Tibial nerve (tissue), 4 donors: ENCODE results near the gene TAS2R46. TPM values are rescaled to one million over a fixed set of nuclear protein-coding genes. Genes with fewer than 3 reads are reported as not detected.

ENCODE experiments used
- DNase-seq, 2 donors: peaks; one replicate each; pipeline ENCODE4 v3.0.0-alpha.2; 2019; ENCODE audit warnings: low spot score in 2 of 2
- H3K27ac ChIP-seq, 4 donors: fragments of 200-600 bp; sonication (generic) in 3 of 4; one replicate each; pipeline ENCODE4 v1.5.1; 2017 to 2019; ENCODE audit warnings: mild to moderate bottlenecking in 1 of 4
- H3K27me3 ChIP-seq, 2 donors: fragments of 200-600 bp; sonication (generic) in 1 of 2; one replicate each; pipeline versions ENCODE4 v1.5.1 to v1.6.0; 2017 to 2019
- H3K36me3 ChIP-seq, 3 donors: fragments of 200-600 bp; sonication (generic); one replicate each; pipeline ENCODE4 v1.5.1; 2018 to 2019
- H3K4me1 ChIP-seq, 4 donors: fragments of 200-600 bp; sonication (generic) in 3 of 4; one replicate each; pipeline ENCODE4 v1.5.1; 2017 to 2019
- H3K4me3 ChIP-seq, 4 donors: fragments of 200-600 bp; sonication (generic) in 3 of 4; one replicate each; pipeline ENCODE4 v1.5.1; 2017 to 2019; ENCODE audit warnings: mild to moderate bottlenecking in 1 of 4, moderate library complexity in 1 of 4
- H3K9me3 ChIP-seq, 4 donors: fragments of 200-600 bp; sonication (generic) in 3 of 4; one replicate each; pipeline ENCODE4 v1.5.1; 2017 to 2019
- EP300 ChIP-seq, 2 donors: sonication (generic); formaldehyde crosslinking; IDR thresholded peaks; one replicate each; pipeline ENCODE4 v1.6.1; 2017; ENCODE audit warnings: antibody characterized with exemption in 2 of 2, mild to moderate bottlenecking in 1 of 2
- POLR2A ChIP-seq, 2 donors: fragments of 450-650 bp; IDR thresholded peaks; one replicate each; pipeline ENCODE4 v1.6.1; 2017; ENCODE audit warnings: antibody characterized with exemption in 2 of 2, mild to moderate bottlenecking in 2 of 2, moderate library complexity in 2 of 2
- WGBS, 2 donors: methylation state at CpG; one replicate each; pipeline ENCODE4 v1.1.5; 2018; 5-methylcytosine and 5-hydroxymethylcytosine counted together
- small RNA-seq: library from RNA; depleted of rRNA; stranded (forward); fragments of <200 nt; gene quantifications from one replicate; pipeline ENCODE3, GENCODE V24; 2016
- total RNA-seq, 4 donors: library from RNA; depleted of rRNA; stranded (reverse); fragments of >200 nt; gene quantifications; one replicate each; pipeline ENCODE4 v1.1.0, GENCODE V29; 2016
- TF ChIP-seq, protein P1 (sequence below), 5 experiments: fragments of 200-600 bp in 3 of 5; fragments of 450-650 bp in 2 of 5; sonication (generic) in 3 of 5; IDR thresholded peaks; one replicate each; pipeline ENCODE4 v1.5.1; 2016 to 2019; ENCODE audit warnings: antibody characterized with exemption in 5 of 5, mild to moderate bottlenecking in 3 of 5, moderate library complexity in 2 of 5

Gene TAS2R46
- total RNA-seq, 4 donors from 2014 or later = 1.5 to 12.6 (median 1.8) TPM

DNA sequence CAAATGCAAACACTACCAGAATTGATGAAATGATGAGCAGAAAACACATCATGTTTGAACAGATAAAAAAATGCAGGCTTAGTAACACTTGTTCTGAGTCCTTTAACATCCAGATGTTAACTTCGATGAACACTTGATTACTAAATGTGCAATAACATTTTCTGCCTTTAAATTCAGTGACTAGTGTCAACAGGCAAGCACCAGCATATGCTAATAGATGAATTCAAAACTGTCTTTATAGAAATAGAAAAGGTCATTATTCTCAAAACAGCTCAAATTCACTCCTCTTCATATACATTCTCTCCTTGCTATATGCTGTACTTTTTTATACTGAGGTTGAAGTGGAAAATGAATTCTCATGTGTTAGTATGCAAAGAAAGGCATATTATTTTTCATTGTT lies 39.6 kb downstream of the TAS2R46 start, which contains the start of gene TAS2R19:
Gene TAS2R19 (minus strand): TSS at position 101 of the 400 bp plus-strand sequence. CDS start 49 bp downstream, at position 52.
- H3K27me3 ChIP-seq = no peaks in the 10 kb centered on the region

DNA sequence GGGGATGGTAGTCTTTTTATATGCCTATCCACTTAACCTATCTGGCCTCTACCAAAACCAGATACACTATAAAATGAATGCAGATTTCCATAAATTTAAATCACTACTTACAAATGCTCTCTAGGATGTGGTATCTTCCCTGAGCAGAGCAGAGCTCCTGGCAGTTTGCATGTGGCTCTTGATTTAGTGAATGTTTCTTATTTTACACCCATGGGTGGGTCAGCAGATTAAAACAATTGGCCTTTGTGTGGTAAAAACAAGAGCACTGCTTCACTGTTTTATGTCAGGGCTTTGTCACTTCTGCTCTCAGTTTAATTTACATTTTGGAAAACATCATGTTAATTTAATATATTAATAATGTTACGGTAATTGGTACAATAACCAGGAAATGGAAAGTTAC lies 45.2 kb downstream of the TAS2R46 start:
- Histone ChIP-seq H3K36me3 (no peaks in the 10 kb centered on the region), H3K4me1 (peaks cover 0 to 6% (median 3%) of the 10 kb centered on the region in 4 donors), H3K4me3 (no peak overlapping the region), H3K27ac (peak overlapping the region in 1 of 4 donors; percentile 8), H3K27me3 (no peaks in the 10 kb centered on the region), H3K9me3 (no peaks in the 10 kb centered on the region)
- DNase-seq = no peak
- no peak for TF ChIP-seq POLR2A (IDR thresholded peaks at IDR 0.05)
- no peak for TF ChIP-seq EP300 (IDR thresholded peaks at IDR 0.05)
- TF ChIP-seq, protein P1, sequence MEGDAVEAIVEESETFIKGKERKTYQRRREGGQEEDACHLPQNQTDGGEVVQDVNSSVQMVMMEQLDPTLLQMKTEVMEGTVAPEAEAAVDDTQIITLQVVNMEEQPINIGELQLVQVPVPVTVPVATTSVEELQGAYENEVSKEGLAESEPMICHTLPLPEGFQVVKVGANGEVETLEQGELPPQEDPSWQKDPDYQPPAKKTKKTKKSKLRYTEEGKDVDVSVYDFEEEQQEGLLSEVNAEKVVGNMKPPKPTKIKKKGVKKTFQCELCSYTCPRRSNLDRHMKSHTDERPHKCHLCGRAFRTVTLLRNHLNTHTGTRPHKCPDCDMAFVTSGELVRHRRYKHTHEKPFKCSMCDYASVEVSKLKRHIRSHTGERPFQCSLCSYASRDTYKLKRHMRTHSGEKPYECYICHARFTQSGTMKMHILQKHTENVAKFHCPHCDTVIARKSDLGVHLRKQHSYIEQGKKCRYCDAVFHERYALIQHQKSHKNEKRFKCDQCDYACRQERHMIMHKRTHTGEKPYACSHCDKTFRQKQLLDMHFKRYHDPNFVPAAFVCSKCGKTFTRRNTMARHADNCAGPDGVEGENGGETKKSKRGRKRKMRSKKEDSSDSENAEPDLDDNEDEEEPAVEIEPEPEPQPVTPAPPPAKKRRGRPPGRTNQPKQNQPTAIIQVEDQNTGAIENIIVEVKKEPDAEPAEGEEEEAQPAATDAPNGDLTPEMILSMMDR (IDR thresholded peaks at IDR 0.05) = no peak
- 24 to 59% methylated on average over 1 of the region's 1 CpG for WGBS, 2 donors

More for the DNA sequence above, 39.6 kb downstream of the TAS2R46 start, which contains the start of gene TAS2R19:
- no peak for DNase-seq
- Histone ChIP-seq H3K36me3 (peaks cover 0 to 21% (median 0%) of the 10 kb centered on the region in 3 donors), H3K4me1 (no peaks in the 10 kb centered on the region), H3K4me3 (no peak within 1 kb of the TSS), H3K27ac (no peak within 1 kb of the TSS), H3K9me3 (peaks cover 0 to 5% (median 0%) of the 10 kb centered on the region in 4 donors)
- TF ChIP-seq EP300 (IDR thresholded peaks at IDR 0.05) (no peak), POLR2A (IDR thresholded peaks at IDR 0.05) (no peak)
- TF ChIP-seq, protein P1 (IDR thresholded peaks at IDR 0.05) = no peak
- 67 to 68% methylated on average over 1 of the region's 1 CpG for WGBS, 2 donors

DNA sequence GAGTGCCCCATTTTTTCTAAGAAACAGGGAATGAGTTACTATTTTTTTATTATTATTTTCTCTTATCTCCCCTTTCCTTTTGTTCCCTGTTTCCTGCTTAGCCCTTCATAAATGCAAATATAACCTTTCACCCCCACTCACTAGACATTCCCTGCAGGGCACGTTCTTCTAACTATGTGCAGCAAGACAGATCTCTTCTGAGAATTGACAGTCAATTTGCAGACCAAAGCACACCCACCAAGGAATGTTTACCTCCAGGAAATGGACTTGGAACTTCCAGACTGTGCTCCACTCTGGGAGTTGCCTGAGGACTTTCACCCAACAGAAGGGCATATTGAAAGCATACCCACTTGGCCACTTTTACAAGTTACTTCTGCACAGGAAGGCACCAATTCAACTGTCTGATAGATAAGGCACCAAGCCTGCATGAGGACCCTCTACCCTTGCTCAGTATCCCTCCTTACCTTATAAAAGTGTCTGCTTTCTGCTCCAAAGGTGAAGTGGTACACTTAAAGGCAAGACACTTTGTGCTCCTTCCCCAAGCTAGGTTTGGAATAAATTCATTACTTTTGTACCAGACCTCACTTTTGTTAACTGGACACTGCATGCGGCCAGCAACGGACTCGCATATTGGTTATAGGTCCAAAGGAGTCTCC lies 46.2 kb downstream of the TAS2R46 start:
- DNase-seq = no peak
- Histone ChIP-seq H3K4me1 (peaks cover 0 to 6% (median 3%) of the 10 kb centered on the region in 4 donors), H3K9me3 (no peaks in the 10 kb centered on the region), H3K27me3 (no peaks in the 10 kb centered on the region), H3K27ac (no peak overlapping the region), H3K36me3 (no peaks in the 10 kb centered on the region), H3K4me3 (no peak overlapping the region)
- TF ChIP-seq, protein P1 (IDR thresholded peaks at IDR 0.05) = no peak
- TF ChIP-seq EP300 (IDR thresholded peaks at IDR 0.05) (no peak), POLR2A (IDR thresholded peaks at IDR 0.05) (no peak)
- WGBS, 2 donors = 81% methylated on average over 4 of the region's 4 CpGs

DNA sequence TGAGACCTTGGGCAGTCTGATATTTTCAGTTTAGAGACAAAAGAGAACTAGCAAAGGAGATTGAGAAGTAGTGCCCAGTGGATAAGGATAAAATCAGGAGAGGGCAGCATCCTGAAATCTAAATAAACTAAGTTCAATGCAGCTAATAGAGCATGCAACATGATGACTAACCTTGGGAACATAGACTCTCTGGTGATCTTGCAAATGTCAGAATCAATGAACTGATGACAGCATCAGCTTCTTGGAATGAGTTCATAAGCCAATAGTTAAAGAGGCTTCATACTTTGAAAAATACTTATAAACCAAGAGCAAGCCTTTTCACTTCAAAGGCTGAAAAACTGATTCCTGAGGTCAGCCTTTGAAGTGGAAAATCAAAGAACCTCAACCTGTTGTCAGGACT lies 47.9 kb downstream of the TAS2R46 start:
- H3K4me3 ChIP-seq = no peak overlapping the region
- DNase-seq = no peak
- no peaks in the 10 kb centered on the region for H3K36me3 ChIP-seq
- peaks cover 0 to 6% (median 3%) of the 10 kb centered on the region in 4 donors for H3K4me1 ChIP-seq
- TF ChIP-seq POLR2A (IDR thresholded peaks at IDR 0.05) = no peak
- TF ChIP-seq, protein P1 (IDR thresholded peaks at IDR 0.05) = no peak
- TF ChIP-seq EP300 (IDR thresholded peaks at IDR 0.05) = no peak
- no peak overlapping the region for H3K27ac ChIP-seq
- no peaks in the 10 kb centered on the region for H3K27me3 ChIP-seq
- no peaks in the 10 kb centered on the region for H3K9me3 ChIP-seq

Small RNA genes lying within 50 kb of the gene (small RNA-seq; reads per million reads assigned to genes)
- not detected for gene AC018630.1

Other genes with a start within 250 kb of the TAS2R46 start
- gene TAS2R10, start 235.9 kb downstream of the TAS2R46 start, total RNA-seq = 1 to 10 TPM in 2 of 4 donors, under 1 TPM in 1, not detected in 1; 0.59 to 1.7 (median 1.5) TPM
- gene PRR4, start 212.8 kb downstream of the TAS2R46 start, total RNA-seq = 10 to 100 TPM in 1 of 4 donors, 1 to 10 TPM in 3; 2.2 to 11.4 (median 6.2) TPM
- 10 to 100 TPM; 45.1 to 54.3 (median 52.4) TPM for gene PRH1, start 178.0 kb downstream of the TAS2R46 start, total RNA-seq
- 10 to 100 TPM in 1 of 4 donors, 1 to 10 TPM in 3; 1.8 to 11.6 (median 3.0) TPM for gene TAS2R13, start 152.7 kb downstream of the TAS2R46 start, total RNA-seq
- 10 to 100 TPM in 1 of 4 donors, 1 to 10 TPM in 1, not detected in 2; 2.0 to 14.4 TPM for gene PRH2, start 133.1 kb downstream of the TAS2R46 start, total RNA-seq
- gene TAS2R14, start 123.0 kb downstream of the TAS2R46 start, total RNA-seq = 1 to 10 TPM; 2.0 to 6.3 (median 5.8) TPM
- gene TAS2R50, start 75.4 kb downstream of the TAS2R46 start, total RNA-seq = 1 to 10 TPM in 3 of 4 donors, under 1 TPM in 1; 0.84 to 5.1 (median 2.5) TPM
- 1 to 10 TPM; 1.4 to 8.4 (median 5.9) TPM for gene TAS2R20, start 64.0 kb downstream of the TAS2R46 start, total RNA-seq
- 10 to 100 TPM in 2 of 4 donors, 1 to 10 TPM in 2; 7.3 to 14.9 (median 9.9) TPM for gene TAS2R19, start 39.7 kb downstream of the TAS2R46 start, total RNA-seq
- 10 to 100 TPM; 10.3 to 17.3 (median 12.0) TPM for gene TAS2R31, start 30.9 kb downstream of the TAS2R46 start, total RNA-seq
- 1 to 10 TPM; 4.5 to 9.0 (median 5.0) TPM for gene TAS2R43, start 30.0 kb upstream of the TAS2R46 start, total RNA-seq
- 1 to 10 TPM; 4.9 to 9.0 (median 6.3) TPM for gene TAS2R30, start 72.3 kb upstream of the TAS2R46 start, total RNA-seq
- gene SMIM10L1, start 108.9 kb upstream of the TAS2R46 start, total RNA-seq = 1 to 10 TPM; 7.5 to 9.6 (median 8.1) TPM
- gene TAS2R42, start 124.6 kb upstream of the TAS2R46 start, total RNA-seq = not detected
- not detected for gene PRB3, start 207.4 kb upstream of the TAS2R46 start, total RNA-seq
- gene PRB4, start 248.1 kb upstream of the TAS2R46 start, total RNA-seq = not detected